Jurkat, Clone E6-1 (cell line): Measurements from ENCODE around the gene TSNAXIP1.
A peak's percentile ranks its signal among the peaks of the same experiment; 100 is the strongest.

Source experiments
- DNase-seq: peaks from one replicate; pipeline ENCODE4 v3.0.0-alpha.2; 2011; ENCODE audit warnings: low read depth, low spot score
- H3K4me3 ChIP-seq: 2 replicates; pipeline ENCODE4 v1.5.1; 2011; ENCODE audit warnings: mild to moderate bottlenecking, low read length, control low read depth, moderate library complexity

The TSNAXIP1 gene

DNA sequence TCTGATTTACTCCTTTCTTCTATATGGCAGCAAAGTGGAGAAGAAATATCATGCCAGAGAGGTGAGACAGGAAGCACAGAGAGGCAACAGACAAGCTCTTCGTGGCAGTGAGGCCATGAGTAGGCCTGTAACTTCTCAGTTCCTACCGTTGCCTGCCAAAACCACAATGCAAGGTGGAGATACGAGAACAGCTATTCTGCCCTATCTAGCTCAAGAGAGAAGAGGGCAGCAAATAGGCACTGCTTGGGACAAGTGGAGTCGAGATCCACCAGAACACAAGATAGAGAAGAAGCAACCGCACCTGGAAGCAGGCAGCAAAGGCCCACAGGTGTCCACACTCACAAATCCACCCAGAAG is 25.1 kb upstream of the TSNAXIP1 start:
- DNase-seq: peak; percentile 83
- H3K4me3 ChIP-seq: peak overlapping the region; percentile 15

DNA sequence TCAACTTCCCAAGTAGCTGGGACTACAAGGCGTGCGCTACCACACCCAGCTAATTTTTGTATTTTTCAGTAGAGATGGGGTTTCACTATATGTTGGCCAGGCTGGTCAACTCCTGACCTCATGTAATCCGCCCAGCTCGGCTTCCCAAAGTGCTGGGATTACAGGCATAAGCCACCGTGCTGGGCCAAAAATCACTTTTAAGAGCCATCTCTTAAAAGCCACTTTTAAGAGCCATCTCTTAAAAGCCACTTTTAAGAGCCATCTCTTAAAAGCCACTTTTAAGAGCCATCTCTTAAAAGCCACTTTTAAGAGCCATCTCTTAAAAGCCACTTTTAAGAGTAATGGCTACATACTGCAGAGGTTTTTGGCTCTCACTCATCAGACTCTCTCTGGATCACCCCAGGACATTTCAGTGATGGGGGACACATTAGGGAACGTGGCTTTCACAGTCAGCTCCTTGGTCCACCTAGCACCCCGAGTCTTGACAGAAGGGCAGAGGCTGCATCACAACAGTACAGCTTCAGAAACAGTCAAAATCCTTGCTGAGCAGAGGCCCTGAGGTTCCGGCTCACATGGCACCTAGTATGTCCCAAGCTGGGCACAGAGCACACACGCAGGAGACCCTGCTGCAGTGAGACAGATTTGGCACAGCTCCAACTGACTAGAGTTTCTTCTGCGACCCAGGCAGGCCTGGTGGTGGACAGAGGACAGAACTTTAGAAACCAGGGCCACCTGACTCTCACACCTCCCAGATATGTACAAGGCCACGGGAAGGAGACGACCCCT is 23.9 kb upstream of the TSNAXIP1 start:
- no peak overlapping the region for H3K4me3 ChIP-seq
- no peak for DNase-seq

DNA sequence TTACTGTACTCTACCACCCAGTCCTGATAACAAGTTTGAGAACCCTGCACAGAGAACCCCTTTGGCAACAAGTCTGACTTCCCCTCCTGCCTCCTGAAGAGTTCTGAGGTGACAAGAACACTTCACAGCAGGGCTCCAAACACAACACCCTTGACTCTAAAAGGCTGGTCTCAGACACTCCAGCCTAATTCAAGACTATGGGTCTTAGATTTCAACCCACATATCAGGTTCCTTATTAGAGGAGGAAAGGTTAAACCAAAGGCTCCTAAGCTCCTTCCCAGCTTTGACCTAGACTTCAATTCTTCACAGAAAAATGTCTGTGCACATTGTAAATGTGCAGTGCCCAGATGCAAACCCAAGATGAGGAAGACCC is 23.4 kb upstream of the TSNAXIP1 start:
- DNase-seq: no peak
- no peak overlapping the region for H3K4me3 ChIP-seq

DNA sequence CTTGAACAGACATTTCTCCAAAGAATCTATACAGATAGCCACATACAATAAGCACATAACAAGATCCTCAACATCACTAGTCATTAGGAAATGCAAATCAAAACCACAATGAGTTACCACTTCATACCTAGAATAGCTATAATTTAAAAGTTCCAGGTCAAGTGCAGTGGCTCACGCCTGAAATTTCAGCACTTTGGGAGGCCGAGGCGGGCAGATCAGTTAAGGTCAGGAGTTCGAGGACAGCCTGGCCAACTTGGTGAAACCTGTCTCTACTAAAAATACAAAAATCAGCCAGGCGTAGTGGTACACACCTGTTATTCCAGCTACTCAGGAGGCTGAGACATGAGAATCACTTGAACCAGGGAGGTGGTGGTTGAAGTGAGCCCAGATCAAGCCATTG is 20.2 kb upstream of the TSNAXIP1 start:
- DNase-seq: no peak
- no peak overlapping the region for H3K4me3 ChIP-seq

DNA sequence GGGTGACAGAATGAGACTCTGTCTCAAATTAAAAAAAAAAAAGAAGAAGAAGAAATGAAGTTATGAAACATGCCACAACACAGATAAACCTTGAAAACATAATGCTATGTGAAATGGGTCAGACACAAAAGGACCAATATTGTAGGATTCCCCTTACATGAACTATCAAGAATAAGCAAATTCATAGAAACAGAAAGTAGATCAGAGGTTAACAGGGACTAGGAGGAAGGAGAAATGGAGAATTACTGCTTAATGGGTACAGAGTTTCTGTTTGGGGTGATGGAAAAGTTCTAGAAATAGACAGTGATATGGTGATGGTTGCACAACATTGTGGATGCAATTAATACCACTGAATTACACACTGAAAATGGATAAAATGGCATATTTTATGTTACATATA is 16.6 kb upstream of the TSNAXIP1 start:
- no peak overlapping the region for H3K4me3 ChIP-seq
- no peak for DNase-seq

DNA sequence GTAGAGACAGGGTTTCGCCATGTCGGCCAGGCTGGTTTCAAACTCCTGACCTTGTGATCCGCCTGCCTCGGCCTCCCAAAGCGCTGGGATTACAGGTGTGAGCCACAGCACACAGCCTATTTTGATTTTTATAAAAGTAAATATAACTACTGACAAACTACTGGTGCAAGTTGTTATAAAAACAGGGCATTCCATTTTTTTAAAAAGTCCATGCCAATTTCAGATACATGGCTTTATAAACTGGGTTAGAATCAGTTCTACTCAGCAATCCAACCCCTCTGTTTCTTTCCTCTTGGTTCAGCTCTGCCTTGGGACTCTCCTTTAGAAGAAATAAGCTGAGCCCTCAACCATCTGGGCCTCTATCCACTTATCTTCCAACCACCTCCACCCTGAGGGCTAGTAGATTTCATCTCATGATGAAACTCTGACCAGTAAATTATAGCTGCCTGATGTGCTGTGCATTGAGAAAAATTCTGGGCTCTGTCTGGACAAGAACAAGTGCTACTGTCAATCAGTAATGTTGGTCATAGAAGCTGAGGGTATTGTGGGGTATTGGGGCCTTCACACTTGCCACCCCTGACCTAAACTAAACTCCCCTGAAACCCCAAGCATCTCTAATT is 10.5 kb upstream of the TSNAXIP1 start:
- DNase-seq: no peak
- no peak overlapping the region for H3K4me3 ChIP-seq

DNA sequence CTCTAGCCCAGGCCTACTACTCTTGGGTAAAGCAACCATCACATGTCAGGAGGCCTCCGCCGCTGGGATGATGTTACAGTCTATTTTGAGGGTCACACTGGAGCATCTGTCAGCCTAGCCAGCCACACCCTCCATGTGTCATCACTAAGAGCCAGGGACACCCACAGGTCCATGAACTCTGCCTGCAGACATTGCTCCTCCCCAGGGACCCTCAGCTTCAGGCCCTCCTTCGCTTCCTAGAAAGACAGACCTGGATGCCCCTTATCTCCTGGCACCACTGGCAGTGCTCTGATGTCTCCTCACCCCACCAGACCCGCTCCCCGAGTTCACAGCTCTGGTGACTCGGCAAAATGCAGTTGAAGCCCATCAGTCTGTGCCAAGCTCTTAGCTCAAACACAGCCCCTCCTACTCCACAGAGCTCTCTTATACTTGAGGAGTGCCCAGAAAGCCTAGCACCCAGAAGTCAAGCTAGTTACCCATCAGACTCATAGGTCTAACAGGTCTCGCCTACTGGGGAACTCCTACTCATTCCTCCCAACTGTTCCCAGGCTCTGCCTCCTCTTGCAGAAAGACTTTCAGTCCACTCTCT is 6.3 kb upstream of the TSNAXIP1 start:
- no peak for DNase-seq
- H3K4me3 ChIP-seq: no peak overlapping the region

DNA sequence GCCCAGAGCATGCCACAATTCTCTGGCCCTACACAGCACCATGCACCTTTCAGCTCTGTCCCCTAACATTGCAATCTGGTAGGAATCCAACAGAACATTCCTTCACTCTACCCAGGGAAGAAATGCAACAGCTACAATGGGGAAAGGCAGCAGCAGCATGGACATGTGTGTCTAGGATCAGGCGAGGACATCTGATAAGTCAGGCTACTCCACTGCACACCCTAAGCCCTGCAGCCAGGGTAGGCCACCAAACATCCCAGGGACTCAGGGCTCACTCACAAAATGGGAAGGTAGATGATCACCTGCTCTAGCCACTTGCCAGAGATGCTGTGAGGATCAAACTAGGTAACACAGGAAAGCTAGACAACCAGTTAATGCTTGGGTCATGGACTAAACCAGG is 5.4 kb upstream of the TSNAXIP1 start:
- no peak for DNase-seq
- H3K4me3 ChIP-seq: no peak overlapping the region

DNA sequence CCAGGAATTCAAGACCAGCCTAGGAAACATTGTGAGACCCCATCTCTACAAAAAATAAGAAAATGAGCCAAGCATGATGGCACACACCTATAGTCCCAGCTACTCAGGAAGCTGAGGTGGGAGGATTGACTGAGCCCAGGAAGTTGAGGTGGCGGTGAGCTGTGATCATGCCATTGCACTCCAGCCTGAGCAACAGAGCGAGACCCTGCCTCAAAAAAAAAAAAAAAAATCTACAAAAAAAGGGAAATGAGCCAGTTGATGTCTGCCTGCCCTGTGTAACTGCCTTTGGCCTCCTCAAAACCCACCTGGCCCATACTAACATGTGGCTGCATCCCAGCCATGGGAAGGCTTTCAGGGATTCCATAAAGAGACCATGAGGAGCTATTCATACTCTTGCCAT is 4.8 kb upstream of the TSNAXIP1 start:
- DNase-seq: peak; percentile 76
- no peak overlapping the region for H3K4me3 ChIP-seq

DNA sequence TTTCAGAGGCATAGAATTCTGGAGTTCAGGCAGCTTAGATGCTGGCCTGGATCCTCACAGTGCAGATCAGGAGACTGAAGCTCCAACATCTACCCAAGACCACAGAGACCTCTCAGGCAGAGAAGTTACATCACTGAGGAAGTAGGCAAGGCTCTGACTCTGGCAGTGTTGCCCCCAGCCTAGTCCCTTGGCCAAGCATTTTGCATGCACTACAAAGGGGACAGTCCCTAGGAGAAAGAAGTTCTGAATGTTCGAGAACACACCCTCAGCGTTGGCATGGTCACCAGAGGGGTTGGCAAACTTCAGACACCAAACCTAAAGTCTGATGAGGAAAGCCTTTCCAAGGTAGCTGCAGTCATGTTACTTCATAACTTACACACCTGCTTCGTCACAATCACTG is 2.8 kb upstream of the TSNAXIP1 start:
- DNase-seq: no peak
- no peak overlapping the region for H3K4me3 ChIP-seq

DNA sequence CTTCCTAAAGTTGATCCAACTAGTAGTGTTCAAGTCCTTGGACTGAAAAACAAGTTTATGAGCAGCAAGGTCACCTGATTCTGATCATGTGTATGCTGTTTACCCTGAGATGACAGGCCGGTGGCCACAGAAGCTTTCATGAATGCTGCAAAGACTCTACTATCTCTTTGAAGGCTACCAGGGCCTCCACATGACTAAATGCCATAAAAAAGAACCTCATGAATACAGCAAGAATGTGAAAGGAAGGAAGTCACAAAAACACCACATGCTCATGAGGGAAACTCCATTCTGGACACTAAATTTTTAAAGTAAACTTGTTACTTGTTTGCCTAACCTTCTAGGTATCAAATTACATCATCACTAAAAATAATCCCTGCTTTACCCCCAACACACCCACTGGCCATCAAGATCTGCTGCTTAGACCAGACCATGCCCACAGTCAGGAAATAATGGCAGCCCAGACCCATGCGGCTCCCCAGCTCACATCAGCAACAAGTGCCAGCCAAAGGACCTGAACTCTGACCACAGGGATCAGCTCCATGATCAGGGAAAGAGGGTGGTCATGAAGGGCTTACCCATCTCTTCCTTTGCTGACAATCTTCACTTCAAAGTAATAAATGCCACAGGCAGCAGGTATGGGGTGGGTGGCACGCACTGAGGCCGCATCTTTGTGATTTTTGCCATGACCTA is 1.7 kb upstream of the TSNAXIP1 start:
- DNase-seq: no peak
- H3K4me3 ChIP-seq: peak overlapping the region; percentile 98

DNA sequence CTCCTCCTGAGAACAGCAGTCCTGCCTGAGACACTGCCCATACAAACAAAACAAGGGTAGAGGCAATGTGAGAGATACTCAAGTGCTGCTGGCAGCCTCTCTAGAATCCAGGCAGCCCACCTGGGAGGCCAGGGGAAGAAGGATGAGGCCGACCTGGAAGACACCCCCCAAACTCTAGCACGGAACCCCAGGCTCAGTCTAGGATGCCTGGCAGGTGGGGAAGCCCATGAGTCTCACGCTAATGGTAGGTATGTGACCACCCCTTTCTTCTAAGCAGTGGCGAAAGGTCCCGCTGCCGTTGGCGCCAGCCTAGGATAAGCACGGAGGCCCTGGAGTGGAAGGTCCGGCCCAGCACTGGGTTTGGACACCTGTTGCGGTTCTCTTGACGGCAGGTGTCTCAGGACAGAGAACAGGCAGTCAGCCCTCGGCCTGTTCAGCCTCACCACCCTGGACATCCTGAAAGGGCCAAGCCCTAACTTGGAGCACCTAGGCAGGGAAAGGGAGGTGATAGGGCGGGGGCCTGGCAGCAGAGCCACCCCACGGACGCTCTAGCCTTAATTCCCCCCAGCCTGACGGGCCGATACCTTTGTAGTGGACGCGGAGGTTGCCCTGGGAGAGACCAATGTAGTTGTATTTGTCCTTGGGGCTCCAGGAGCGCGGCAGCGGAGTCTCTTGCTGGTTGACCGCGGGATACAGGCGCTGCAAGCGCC is 816 bp upstream of the TSNAXIP1 start:
- DNase-seq: no peak
- H3K4me3 ChIP-seq: peak overlapping the region; percentile 98

DNA sequence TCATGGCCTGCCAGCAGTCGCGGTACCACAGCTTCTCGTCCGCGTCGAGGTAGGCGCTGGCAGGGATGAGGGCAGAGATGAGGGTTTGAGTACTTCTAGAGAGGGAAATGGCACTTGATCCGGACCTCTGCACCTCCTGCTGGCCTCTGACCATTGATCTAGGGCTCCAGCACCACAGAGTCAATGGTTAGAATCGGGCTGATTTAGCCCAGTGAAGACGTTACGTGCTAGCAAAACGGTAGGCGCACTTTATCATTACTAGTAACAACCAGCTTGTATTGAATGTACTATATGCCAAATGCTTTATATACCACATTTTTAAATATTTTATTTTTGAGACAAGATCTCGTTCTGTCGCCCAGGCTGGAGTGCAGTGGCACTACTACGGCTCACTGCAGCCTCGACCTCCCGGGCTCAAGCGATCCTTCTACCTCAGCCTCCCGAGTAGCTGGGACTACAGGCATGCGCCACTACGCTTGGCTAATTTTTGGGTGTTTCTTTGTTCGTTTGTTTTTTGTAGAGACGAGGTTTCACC is 526 bp downstream of the TSNAXIP1 start:
- peak overlapping the region; percentile 98 for H3K4me3 ChIP-seq
- DNase-seq: no peak

DNA sequence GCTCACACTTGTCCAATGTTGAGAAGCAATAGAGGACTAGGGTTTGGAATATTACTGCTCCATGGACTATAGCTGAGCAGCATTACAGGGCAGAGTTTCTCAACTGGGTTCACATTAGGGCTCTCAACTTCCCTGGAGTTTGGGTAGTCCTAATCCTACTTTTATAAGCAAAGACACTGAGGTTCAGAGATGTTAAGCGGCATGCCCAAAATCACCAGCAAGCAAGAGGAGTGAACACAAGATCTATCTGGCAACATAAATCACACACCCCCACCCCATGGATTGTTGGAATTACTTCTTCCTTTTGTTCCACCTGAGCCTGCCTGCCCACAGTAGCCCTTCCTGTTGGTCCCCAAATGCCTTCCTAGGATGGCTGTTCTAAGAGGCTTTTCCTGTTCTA is 5.2 kb downstream of the TSNAXIP1 start:
- H3K4me3 ChIP-seq: no peak overlapping the region
- no peak for DNase-seq

DNA sequence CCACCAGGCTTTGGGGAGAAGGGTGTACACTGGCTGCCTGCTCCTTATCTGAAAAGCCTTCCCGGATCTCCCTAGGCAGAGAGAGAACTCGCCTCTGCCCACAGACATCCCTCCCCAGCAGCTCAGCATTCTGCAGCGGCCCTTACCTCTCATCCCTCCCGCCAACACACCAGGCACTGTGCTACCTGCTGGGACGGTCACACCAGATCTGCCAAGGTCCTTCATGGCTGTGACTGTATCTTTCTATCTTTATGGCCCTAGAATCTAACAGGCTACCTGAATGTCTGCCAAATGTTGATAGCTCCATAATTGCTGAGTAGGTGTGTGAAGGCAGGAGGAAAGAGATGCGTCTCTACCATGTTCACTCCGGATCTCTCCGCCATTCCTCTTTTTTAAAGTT is 7.9 kb downstream of the TSNAXIP1 start:
- H3K4me3 ChIP-seq: no peak overlapping the region
- no peak for DNase-seq

DNA sequence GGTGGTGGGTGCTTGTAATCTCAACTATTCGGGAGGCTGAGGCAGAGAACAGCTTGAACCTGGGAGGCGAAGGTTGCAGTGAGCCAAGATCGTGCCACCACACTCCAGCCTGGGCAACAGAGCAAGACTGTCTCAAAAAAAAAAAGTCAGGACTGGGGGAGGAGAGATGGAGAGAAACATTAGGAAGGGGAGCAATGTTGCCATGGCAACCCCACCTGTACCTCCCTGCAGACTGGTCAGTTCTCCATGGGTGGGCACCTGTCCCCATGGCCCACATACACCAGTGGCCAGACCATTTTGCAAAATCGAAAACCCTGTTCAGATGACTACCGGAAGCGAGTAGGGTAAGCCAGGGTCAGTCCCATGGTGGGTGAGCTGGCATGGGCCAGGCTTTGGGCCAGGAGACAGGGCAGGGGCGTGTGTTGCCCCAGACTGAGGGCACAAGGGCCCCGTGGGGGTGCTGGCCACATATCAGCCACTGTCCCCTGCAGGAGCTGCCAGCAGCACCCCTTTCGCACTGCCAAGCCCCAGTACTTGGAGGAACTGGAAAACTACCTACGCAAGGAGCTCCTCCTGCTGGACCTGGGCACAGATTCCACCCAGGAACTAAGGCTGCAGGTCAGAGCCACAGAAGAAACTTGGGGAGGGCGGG is 14.0 kb downstream of the TSNAXIP1 start:
- no peak overlapping the region for H3K4me3 ChIP-seq
- no peak for DNase-seq

DNA sequence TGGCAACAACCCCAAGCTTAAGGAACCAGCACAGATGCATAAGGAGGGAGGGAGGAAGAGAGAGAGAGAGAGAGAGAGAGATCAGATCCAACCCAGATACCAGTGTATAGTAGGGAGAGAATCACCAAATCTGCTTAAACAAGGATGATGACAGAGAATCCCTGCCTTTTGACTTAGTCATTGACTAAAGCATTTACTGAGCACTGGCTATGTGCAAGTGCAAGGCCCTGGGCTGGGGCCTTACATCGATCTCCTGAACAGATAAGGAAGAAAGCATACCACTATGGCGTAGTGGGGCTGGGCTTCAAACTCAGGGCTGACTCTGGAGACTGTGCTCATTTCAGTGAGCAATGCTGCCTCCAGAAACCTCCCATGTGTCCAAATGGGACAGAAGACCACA is 15.8 kb downstream of the TSNAXIP1 start:
- no peak overlapping the region for H3K4me3 ChIP-seq
- DNase-seq: no peak

DNA sequence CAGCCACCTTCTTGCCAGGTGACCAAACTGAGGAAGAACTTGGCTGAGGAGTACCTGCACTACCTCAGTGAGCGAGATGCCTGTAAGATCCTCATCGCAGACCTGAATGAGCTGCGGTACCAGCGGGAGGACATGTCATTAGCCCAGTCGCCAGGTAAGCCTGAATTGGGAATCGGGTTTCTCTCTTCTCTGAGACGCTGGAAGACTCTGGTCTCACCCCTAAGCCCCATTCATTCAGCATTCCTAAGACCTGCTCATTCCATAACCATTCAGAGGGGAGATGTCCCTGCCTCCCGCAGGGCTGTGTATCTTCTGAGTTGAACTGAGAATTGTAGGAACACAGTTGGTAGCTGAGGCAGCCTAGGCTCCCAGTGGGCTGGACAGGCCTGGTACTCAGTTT is 18.4 kb downstream of the TSNAXIP1 start:
- no peak for DNase-seq
- H3K4me3 ChIP-seq: no peak overlapping the region

DNA sequence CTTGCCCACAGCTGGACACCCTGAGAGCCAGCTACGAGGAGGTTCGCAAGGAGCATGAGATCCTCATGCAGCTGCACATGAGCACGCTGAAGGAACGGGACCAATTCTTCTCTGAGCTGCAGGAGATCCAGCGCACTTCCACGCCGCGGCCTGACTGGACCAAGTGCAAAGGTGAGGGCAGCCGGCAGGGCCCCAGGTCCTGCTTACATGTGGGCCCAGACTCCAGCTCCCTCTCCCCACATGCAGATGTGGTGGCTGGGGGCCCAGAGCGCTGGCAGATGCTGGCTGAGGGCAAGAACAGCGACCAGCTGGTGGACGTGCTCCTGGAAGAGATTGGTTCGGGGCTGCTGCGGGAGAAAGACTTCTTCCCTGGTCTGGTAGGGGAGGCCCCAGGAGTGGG is 19.2 kb downstream of the TSNAXIP1 start:
- no peak for DNase-seq
- no peak overlapping the region for H3K4me3 ChIP-seq
